Subcutaneous abdominal adipose tissue (tissue), 5 donors: ENCODE measurements around the gene PCED1B.
A peak's percentile ranks its signal among the peaks of the same experiment; 100 is the strongest.
"Not testable (repeated sequence)": the region's sequence is repeated elsewhere in the genome, so short reads cannot be mapped to it uniquely, and the experiment has no call there.

Experiments used
- H3K27ac ChIP-seq: one replicate; pipeline ENCODE4 v1.7.0; 2013; ENCODE audit warnings: low read depth, mild to moderate bottlenecking, inconsistent platforms, low read length, moderate library complexity
- H3K27me3 ChIP-seq, 5 donors: one replicate each; pipeline ENCODE4 v1.7.0; 2013; ENCODE audit warnings: low read length in 5 of 5, inconsistent platforms in 1 of 5; ENCODE audit not compliant: control insufficient read depth in 5 of 5, insufficient read depth in 4 of 5
- H3K36me3 ChIP-seq, 5 donors: one replicate each; pipeline ENCODE4 v1.7.0; 2013; ENCODE audit warnings: low read length in 5 of 5; ENCODE audit not compliant: control insufficient read depth in 5 of 5, insufficient read depth in 5 of 5
- H3K4me1 ChIP-seq, 5 donors: one replicate each; pipeline ENCODE4 v1.7.0; 2013; ENCODE audit warnings: low read length in 5 of 5, mild to moderate bottlenecking in 3 of 5, moderate library complexity in 1 of 5; ENCODE audit not compliant: control insufficient read depth in 5 of 5, insufficient read depth in 5 of 5
- H3K4me3 ChIP-seq, 5 donors: one replicate each; pipeline ENCODE4 v1.7.0; 2013; ENCODE audit warnings: low read length in 5 of 5, low read depth in 1 of 5
- H3K9ac ChIP-seq, 5 donors: one replicate each; pipeline ENCODE4 v1.7.0; 2013; ENCODE audit warnings: low read length in 5 of 5, mild to moderate bottlenecking in 4 of 5, moderate library complexity in 3 of 5
- H3K9me3 ChIP-seq, 5 donors: one replicate each; pipeline ENCODE4 v1.7.0; 2013; ENCODE audit warnings: low read length in 5 of 5; ENCODE audit not compliant: control insufficient read depth in 5 of 5
- donor health status: healthy.
- donor health status: healthy.
- donor health status: healthy.
- donor health status: healthy.
- donor health status: healthy.

Gene PCED1B

GRCh38 chr12:47178014-47178413 lies 98.6 kb downstream of the PCED1B start:
- H3K4me3 ChIP-seq = no peak overlapping the region
- H3K27me3 ChIP-seq = no peaks in the 10 kb centered on the region
- H3K9me3 ChIP-seq = no peaks in the 10 kb centered on the region
- H3K9ac ChIP-seq = no peak overlapping the region
- H3K27ac ChIP-seq = no peak overlapping the region
- H3K4me1 ChIP-seq = no peaks in the 10 kb centered on the region
- peaks cover 0 to 8% (median 0%) of the 10 kb centered on the region in 5 donors for H3K36me3 ChIP-seq

GRCh38 chr12:47182164-47182938 lies 102.9 kb downstream of the PCED1B start:
- H3K4me3 ChIP-seq, H3K4me1 ChIP-seq, H3K27me3 ChIP-seq, H3K27ac ChIP-seq, H3K9me3 ChIP-seq, H3K9ac ChIP-seq, H3K36me3 ChIP-seq: not testable (repeated sequence)

- no peak overlapping the region for H3K27ac ChIP-seq
- no peak overlapping the region for H3K9ac ChIP-seq
- peaks cover 0 to 10% (median 9%) of the 10 kb centered on the region in 5 donors for H3K4me1 ChIP-seq
- H3K36me3 ChIP-seq = no peaks in the 10 kb centered on the region
- H3K9me3 ChIP-seq = no peaks in the 10 kb centered on the region
- no peaks in the 10 kb centered on the region for H3K27me3 ChIP-seq
- H3K4me3 ChIP-seq = no peak overlapping the region
These were observed 104.8 kb downstream of the PCED1B start for GRCh38 chr12:47184229-47184628.

- peaks cover 0 to 16% (median 15%) of the 10 kb centered on the region in 5 donors for H3K4me1 ChIP-seq
- H3K36me3 ChIP-seq = no peaks in the 10 kb centered on the region
- no peaks in the 10 kb centered on the region for H3K9me3 ChIP-seq
- no peaks in the 10 kb centered on the region for H3K27me3 ChIP-seq
- no peak overlapping the region for H3K4me3 ChIP-seq
- no peak overlapping the region for H3K9ac ChIP-seq
- no peak overlapping the region for H3K27ac ChIP-seq
These were observed 105.4 kb downstream of the PCED1B start for GRCh38 chr12:47184813-47185212.

GRCh38 chr12:47186246-47186645 lies 106.8 kb downstream of the PCED1B start:
- no peak overlapping the region for H3K4me3 ChIP-seq
- no peak overlapping the region for H3K9ac ChIP-seq
- no peaks in the 10 kb centered on the region for H3K9me3 ChIP-seq
- no peaks in the 10 kb centered on the region for H3K27me3 ChIP-seq
- no peak overlapping the region for H3K27ac ChIP-seq
- H3K4me1 ChIP-seq = peaks cover 0 to 21% (median 17%) of the 10 kb centered on the region in 5 donors
- H3K36me3 ChIP-seq = no peaks in the 10 kb centered on the region

- Histone ChIP-seq H3K4me3 (peak overlapping the region in 1 of 5 donors; percentile 41), H3K36me3 (no peaks in the 10 kb centered on the region), H3K27me3 (no peaks in the 10 kb centered on the region), H3K27ac (peak overlapping the region; percentile 74), H3K9ac (no peak overlapping the region), H3K4me1 (peaks cover 0 to 21% (median 17%) of the 10 kb centered on the region in 5 donors), H3K9me3 (no peaks in the 10 kb centered on the region)
These were observed 109.4 kb downstream of the PCED1B start for GRCh38 chr12:47188576-47189441.

GRCh38 chr12:47189728-47190127 lies 110.3 kb downstream of the PCED1B start:
- H3K4me3 ChIP-seq = peak overlapping the region in 1 of 5 donors; percentile 41
- H3K27ac ChIP-seq = peak overlapping the region; percentile 74
- no peaks in the 10 kb centered on the region for H3K9me3 ChIP-seq
- H3K36me3 ChIP-seq = no peaks in the 10 kb centered on the region
- H3K27me3 ChIP-seq = no peaks in the 10 kb centered on the region
- H3K4me1 ChIP-seq = peaks cover 0 to 23% (median 20%) of the 10 kb centered on the region in 5 donors
- no peak overlapping the region for H3K9ac ChIP-seq

- Histone ChIP-seq H3K27ac (no peak overlapping the region), H3K27me3 (no peaks in the 10 kb centered on the region), H3K4me1 (peaks cover 0 to 23% (median 20%) of the 10 kb centered on the region in 5 donors), H3K4me3 (no peak overlapping the region), H3K9me3 (no peaks in the 10 kb centered on the region), H3K36me3 (no peaks in the 10 kb centered on the region), H3K9ac (no peak overlapping the region)
These were observed 110.9 kb downstream of the PCED1B start for GRCh38 chr12:47190271-47190750.

GRCh38 chr12:47190905-47191304 lies 111.5 kb downstream of the PCED1B start:
- Histone ChIP-seq H3K36me3 (no peaks in the 10 kb centered on the region), H3K9ac (no peak overlapping the region), H3K27ac (no peak overlapping the region), H3K27me3 (no peaks in the 10 kb centered on the region), H3K4me3 (no peak overlapping the region), H3K9me3 (no peaks in the 10 kb centered on the region), H3K4me1 (peaks cover 0 to 23% (median 20%) of the 10 kb centered on the region in 5 donors)

GRCh38 chr12:47192051-47192450 lies 112.6 kb downstream of the PCED1B start:
- no peak overlapping the region for H3K4me3 ChIP-seq
- H3K27me3 ChIP-seq = no peaks in the 10 kb centered on the region
- peaks cover 0 to 23% (median 20%) of the 10 kb centered on the region in 5 donors for H3K4me1 ChIP-seq
- H3K36me3 ChIP-seq = no peaks in the 10 kb centered on the region
- H3K9ac ChIP-seq = no peak overlapping the region
- H3K27ac ChIP-seq = no peak overlapping the region
- H3K9me3 ChIP-seq = no peaks in the 10 kb centered on the region
